ENCODE results near the gene RAP1GDS1.

RAP1GDS1 gene

GRCh38 chr4:98482847-98483806, 221.9 kb downstream of the RAP1GDS1 start:
- DNase-seq (ENCODE audit: low spot score): no peak

- DNase-seq (ENCODE audit: low spot score): no peak
Measured at GRCh38 chr4:98484031-98484430, 222.8 kb downstream of the RAP1GDS1 start.

- no peak for DNase-seq (ENCODE audit: low spot score)
Measured at GRCh38 chr4:98485816-98486345, 224.7 kb downstream of the RAP1GDS1 start.

GRCh38 chr4:98490251-98490650, 229.1 kb downstream of the RAP1GDS1 start:
- no peak for DNase-seq (ENCODE audit: low spot score)

- no peak for DNase-seq (ENCODE audit: low spot score)
Measured at GRCh38 chr4:98491899-98492559, 230.8 kb downstream of the RAP1GDS1 start.

GRCh38 chr4:98493296-98493695, 232.1 kb downstream of the RAP1GDS1 start:
- DNase-seq (ENCODE audit: low spot score): no peak
